NCI-H748 treated with DMSO at 0.1 percent for 48 hours (cell line): ENCODE measurements around the gene ASB15.

Source experiments
- DNase-seq: peaks from one replicate; lab custom pipeline; 2025; lab: John Stamatoyannopoulos, UW

Gene ASB15

GRCh38 chr7:123663200-123663599, 61.6 kb downstream of the ASB15 start:
- DNase-seq = no peak

GRCh38 chr7:123665157-123665556, 63.5 kb downstream of the ASB15 start:
- DNase-seq = no peak

GRCh38 chr7:123665896-123666295, 64.3 kb downstream of the ASB15 start:
- no peak for DNase-seq

GRCh38 chr7:123666492-123666891, 64.9 kb downstream of the ASB15 start:
- DNase-seq = no peak

DNA sequence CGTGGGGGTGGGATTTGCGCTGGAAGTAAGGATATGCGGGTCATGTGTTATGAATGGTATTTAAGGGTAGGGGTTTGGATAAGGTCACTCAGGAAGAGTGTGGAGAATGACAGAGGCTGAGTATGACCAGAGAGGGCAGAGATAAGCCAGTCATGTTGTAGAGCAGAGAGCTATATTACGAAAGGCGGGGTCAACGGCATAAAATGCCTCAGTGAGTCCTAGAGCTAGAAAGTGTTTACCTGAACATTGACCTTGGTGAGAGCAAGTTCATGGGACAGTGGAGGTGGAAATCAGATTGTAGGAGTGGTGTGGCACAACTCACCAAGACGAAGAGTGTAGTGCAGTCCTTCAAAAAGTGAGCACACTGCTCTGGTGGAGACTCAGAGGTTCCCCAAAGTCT, 67.9 kb downstream of the ASB15 start:
- no peak for DNase-seq

GRCh38 chr7:123673137-123673732, 71.6 kb downstream of the ASB15 start:
- no peak for DNase-seq

DNA sequence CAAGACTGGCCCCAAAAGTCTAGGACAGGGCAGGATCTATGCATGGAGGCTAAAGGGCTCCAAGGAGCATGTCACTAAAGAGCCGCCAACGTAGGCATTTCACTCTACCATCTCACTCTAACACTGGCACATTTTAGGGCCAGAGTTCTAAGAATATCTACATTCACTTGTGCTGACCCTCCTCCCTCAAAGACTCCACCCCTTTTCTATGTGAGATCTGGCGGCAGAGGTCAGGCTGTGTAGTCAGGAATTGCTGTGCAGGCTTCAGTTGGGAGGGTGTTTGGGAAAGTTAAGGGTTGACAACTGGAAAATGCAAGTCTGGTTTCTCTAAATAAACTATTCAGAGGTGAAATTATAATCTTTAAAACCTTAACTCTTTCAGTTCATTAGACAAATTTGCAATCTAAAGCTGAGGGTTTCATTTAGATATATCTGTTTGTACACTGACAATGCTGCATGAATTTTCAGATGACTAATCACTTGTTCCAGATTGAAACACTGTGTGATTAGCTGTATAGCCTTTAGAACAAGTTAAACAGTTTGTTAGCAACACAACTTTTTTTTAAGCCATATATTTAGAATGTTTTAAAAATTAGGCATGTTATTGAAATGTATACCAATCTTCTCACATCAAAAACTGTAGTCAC, 72.3 kb downstream of the ASB15 start:
- DNase-seq = no peak

DNA sequence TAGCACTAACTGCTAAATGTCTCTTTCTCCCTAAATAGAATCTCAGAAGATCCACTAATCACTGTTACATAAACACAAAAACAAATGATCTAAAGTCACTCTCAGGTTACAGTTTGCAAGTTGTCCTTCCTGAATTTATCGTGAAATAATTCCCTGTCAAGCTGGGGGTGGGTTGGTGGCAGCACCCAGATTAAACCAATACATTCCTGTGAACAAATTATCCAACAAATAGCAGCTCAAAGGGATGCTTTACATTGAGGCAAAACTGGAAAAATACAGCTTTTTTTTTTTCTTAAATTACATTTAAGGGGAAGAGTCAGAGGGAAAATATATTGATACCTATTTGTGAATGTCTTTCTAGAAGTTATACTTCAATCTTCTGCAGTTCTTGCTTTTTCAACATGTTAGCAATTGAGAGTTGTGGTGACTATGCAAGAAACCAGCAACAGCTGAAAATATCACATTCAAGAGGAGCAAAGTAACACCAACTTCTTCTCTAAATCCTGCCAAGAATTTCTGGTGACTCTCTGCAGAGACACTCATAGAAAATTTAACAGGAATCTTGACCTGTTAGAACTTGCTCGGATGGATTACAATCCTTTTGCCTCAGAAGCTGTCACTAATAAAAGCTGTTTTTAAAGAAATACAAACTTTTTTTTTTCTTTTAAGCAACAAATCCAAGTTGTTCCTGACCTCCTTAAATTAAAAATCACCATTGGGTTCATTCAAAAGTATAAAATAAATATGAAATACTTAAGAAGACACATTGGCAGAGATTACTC, 73.0 kb downstream of the ASB15 start:
- DNase-seq = no peak

- DNase-seq = no peak
Observed at GRCh38 chr7:123675181-123675473, 73.5 kb downstream of the ASB15 start.

DNA sequence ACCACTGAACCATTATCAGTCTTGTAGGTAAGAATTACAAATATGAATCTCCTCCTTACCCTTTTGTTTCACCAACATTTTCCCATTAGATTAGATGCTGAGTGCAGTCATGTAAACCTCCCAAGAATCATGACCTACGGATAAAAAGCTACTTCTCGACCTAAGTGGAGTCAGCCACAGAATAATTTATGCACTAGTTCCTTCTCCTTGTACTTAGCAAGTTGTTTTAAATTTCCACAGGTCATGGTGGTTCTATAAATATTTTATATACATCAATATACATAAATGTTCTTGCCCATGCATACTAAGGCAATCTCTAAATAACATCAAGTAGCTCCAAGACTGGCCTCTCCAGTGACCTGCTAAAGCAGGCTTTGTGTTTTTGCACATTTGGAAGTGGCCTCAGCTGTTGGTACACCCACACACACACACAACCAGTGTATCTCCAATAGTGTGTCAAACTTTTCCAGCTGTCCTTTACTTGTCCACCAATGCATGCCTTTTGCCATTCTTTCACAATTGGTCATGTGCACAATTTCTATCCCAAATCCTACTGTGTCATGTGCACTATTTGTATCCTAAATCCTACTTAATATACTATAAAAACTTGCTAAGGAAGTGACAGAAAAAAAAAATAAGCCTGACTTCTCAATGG, 75.6 kb downstream of the ASB15 start:
- no peak for DNase-seq

- no peak for DNase-seq
Observed at GRCh38 chr7:123679614-123680013, 78.0 kb downstream of the ASB15 start.

GRCh38 chr7:123680580-123680979, 79.0 kb downstream of the ASB15 start:
- DNase-seq = no peak

GRCh38 chr7:123681561-123681960, 79.9 kb downstream of the ASB15 start:
- no peak for DNase-seq

- peak; percentile 48 for DNase-seq
Observed at GRCh38 chr7:123682690-123683089, 81.1 kb downstream of the ASB15 start.

DNA sequence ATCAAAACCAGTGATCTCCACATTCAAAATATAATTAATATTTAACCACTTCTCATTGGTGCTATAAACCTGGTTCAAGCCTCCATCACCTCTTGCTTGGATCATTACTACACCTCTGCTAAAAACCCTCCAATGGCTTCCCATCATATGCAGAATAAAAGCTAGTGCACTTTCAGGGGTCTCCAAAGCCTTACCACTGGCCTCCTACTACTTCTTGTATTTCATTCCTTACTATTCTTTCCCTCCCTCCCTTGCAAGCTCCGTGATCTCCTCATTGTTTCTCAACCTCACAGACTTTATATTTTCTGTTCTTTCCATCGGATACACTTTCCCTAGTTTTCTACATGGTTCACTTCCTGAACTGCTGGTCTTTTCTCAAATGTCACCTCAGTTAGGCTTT, 85.5 kb downstream of the ASB15 start:
- no peak for DNase-seq

DNA sequence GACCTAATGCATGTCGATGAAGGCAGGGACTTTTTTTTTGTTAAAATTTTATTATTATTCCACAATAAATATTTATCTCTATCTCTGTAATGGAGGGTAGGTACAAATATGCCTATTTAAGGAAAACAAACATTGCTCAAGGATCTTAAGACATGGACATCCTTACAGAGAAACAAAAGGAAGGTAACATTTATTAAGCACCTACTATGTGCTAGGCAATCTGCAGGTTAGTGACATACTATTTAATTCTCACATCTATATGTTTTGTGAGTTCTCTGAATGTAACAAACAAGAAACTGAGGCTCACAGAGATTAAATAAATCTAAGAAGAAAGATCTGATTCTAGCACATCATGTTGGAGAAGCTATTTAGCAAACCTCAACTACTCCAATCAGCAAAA, 86.1 kb downstream of the ASB15 start:
- DNase-seq = no peak
